Tibial nerve (tissue), 4 donors: ENCODE data around the gene MARCHF7.

Experiments used
- EP300 ChIP-seq, 2 donors: sonication (generic); formaldehyde crosslinking; IDR thresholded peaks; one replicate each; pipeline ENCODE4 v1.6.1; 2017; ENCODE audit warnings: antibody characterized with exemption in 2 of 2, mild to moderate bottlenecking in 1 of 2
- POLR2A ChIP-seq, 2 donors: fragments of 450-650 bp; IDR thresholded peaks; one replicate each; pipeline ENCODE4 v1.6.1; 2017; ENCODE audit warnings: antibody characterized with exemption in 2 of 2, mild to moderate bottlenecking in 2 of 2, moderate library complexity in 2 of 2
- TF ChIP-seq, protein P1 (sequence below), 5 experiments: fragments of 200-600 bp in 3 of 5; fragments of 450-650 bp in 2 of 5; sonication (generic) in 3 of 5; IDR thresholded peaks; one replicate each; pipeline ENCODE4 v1.5.1; 2016 to 2019; ENCODE audit warnings: antibody characterized with exemption in 5 of 5, mild to moderate bottlenecking in 3 of 5, moderate library complexity in 2 of 5

DNA sequence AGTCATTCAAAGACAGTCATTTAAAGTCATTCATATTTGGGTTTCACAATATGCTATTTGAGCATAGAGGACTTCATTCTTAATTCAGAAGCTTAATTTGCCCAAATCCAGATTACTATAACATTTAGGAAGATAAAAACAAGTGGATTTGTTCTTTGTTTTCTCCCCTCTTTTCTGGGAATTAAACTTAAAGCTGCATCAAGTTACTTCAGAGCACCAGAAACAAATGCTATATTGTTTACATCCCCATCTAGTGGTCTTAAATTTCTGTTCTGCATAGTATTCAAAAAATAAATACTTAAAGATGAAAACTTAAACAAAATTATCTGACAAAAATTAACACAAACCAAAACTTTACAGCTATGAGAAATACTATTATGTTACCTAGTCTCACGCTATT, 34.7 kb upstream of the MARCHF7 start:
- no peak for TF ChIP-seq POLR2A (IDR thresholded peaks at IDR 0.05)
- TF ChIP-seq, protein P1, sequence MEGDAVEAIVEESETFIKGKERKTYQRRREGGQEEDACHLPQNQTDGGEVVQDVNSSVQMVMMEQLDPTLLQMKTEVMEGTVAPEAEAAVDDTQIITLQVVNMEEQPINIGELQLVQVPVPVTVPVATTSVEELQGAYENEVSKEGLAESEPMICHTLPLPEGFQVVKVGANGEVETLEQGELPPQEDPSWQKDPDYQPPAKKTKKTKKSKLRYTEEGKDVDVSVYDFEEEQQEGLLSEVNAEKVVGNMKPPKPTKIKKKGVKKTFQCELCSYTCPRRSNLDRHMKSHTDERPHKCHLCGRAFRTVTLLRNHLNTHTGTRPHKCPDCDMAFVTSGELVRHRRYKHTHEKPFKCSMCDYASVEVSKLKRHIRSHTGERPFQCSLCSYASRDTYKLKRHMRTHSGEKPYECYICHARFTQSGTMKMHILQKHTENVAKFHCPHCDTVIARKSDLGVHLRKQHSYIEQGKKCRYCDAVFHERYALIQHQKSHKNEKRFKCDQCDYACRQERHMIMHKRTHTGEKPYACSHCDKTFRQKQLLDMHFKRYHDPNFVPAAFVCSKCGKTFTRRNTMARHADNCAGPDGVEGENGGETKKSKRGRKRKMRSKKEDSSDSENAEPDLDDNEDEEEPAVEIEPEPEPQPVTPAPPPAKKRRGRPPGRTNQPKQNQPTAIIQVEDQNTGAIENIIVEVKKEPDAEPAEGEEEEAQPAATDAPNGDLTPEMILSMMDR (IDR thresholded peaks at IDR 0.05), result peak in 1 of 5 experiments; percentile 14
- TF ChIP-seq EP300 (IDR thresholded peaks at IDR 0.05), result no peak
